Fibroblast of villous mesenchyme (primary cell): ENCODE results near the gene VCPKMT. TPM values are rescaled to one million over a fixed set of nuclear protein-coding genes. Genes with fewer than 3 reads are reported as not detected.

Experiments used
- DNase-seq: peaks from one replicate; pipeline ENCODE4 v3.0.0-alpha.2; 2010; ENCODE audit warnings: low read depth
- H3K4me3 ChIP-seq: 2 replicates; pipeline ENCODE4 v1.5.1; 2011; ENCODE audit warnings: low read depth, mild to moderate bottlenecking, low read length
- small RNA-seq: library from RNA; depleted of rRNA; stranded (forward); fragments of <200 nt; gene quantifications from one replicate; pipeline ENCODE3, GENCODE V24; 2012
- total RNA-seq: library from RNA; depleted of rRNA; stranded (reverse); fragments of >200 nt; gene quantifications from 2 replicates; pipeline ENCODE4 v1.2.3, GENCODE V29; 2012
- TF ChIP-seq, protein P1 (sequence below): IDR thresholded peaks from 2 replicates; pipeline ENCODE4 v1.5.1; 2012; ENCODE audit warnings: low read depth, mild to moderate bottlenecking, low read length; ENCODE audit not compliant: insufficient read depth

VCPKMT gene
- total RNA-seq, 1 donor, result 7.8 TPM

DNA sequence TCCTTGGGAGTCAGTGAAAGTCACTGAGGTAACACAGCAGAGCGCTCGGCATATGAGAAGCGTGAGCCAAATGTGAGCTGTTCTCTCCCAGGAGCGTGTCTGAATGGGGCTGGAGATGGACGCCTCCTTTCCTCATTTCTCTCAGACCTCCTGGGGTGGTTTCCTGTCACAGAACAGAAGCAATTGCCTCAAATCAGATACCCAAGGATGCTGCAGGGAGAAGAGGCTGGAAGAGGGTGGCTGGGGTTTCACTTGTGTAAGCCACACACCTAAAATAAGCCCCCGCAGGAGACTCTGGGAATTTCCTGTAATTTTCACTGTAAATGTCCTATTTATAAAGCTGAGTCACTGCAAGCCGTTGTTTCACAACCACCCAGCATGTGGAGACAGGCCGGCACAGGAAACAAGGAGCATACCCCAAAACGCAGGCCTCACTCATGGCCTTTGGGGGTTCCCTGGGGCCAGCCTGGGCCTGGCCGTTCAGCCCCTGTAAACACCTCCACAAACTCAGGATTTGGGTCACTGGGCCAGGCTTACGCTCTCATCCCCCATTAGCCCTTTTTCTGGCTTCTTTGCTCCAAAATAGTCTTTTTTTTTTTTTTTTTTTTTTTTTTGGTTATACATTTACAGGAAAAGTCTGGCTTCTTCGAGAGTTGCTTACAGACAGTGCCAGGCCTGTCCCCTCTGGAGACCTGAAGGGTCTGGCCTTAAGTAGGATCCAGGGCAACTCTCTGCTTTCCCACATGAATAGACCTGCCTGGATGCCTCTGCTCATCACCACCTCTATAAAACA, 55.3 kb downstream of the VCPKMT start:
- TF ChIP-seq, protein P1, sequence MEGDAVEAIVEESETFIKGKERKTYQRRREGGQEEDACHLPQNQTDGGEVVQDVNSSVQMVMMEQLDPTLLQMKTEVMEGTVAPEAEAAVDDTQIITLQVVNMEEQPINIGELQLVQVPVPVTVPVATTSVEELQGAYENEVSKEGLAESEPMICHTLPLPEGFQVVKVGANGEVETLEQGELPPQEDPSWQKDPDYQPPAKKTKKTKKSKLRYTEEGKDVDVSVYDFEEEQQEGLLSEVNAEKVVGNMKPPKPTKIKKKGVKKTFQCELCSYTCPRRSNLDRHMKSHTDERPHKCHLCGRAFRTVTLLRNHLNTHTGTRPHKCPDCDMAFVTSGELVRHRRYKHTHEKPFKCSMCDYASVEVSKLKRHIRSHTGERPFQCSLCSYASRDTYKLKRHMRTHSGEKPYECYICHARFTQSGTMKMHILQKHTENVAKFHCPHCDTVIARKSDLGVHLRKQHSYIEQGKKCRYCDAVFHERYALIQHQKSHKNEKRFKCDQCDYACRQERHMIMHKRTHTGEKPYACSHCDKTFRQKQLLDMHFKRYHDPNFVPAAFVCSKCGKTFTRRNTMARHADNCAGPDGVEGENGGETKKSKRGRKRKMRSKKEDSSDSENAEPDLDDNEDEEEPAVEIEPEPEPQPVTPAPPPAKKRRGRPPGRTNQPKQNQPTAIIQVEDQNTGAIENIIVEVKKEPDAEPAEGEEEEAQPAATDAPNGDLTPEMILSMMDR, result peak; percentile 31
- no peak overlapping the region for H3K4me3 ChIP-seq
- peak; percentile 97 for DNase-seq

DNA sequence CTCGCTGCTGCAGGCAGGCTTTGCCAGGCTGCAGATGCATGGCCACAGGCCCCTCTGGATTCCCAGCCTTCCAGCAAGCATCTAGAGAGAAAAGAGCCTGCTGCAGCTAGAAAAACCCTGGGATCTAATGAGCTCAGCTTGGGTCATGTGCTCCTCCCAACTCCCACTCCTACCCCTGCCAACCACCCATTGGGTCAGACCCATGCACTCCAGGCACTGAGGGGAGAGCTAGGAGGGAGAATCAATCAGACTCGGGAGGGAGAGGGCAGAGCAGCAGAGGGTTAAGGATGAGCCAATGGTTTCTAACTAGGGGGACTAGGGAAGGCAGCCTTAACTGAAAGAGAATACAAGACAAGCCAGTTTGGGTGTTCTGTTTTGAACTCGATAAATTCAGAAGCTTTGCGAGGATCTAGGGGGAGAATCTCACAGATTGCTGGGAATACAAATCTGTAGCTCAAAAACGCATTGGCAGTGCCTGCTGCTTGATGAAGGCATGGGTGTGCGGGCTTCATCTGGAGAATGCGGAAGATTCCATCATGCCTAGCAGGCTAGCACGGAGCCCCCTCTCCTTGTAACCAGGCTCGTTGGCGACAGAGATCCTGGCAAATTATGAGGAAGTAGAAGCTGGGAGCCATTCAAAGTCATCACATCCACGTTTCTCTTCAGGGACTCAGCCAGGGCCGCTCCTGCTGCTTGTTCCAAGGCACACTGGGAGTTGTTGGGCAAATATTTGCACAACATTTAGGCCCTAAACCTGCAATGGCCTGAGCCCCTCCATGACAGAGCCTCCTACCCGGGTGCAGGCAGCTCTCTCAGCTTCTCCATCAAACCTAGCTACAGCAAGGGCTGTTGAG, 56.4 kb downstream of the VCPKMT start:
- H3K4me3 ChIP-seq, result no peak overlapping the region
- TF ChIP-seq, protein P1, result no peak
- DNase-seq, result no peak

Small RNAs within 50 kb of the gene (small RNA-seq; reads per million reads assigned to genes)
- gene RF00019, result not detected

Other genes with a start within 250 kb of the VCPKMT start
- gene ARF6, start 223.5 kb downstream of the VCPKMT start, total RNA-seq, result 60.2 and 111 TPM in 2 replicates
- gene SOS2, start 115.0 kb upstream of the VCPKMT start, total RNA-seq, result 24.5 and 27.2 TPM in 2 replicates
- gene L2HGDH, start 195.7 kb upstream of the VCPKMT start, total RNA-seq, result 3.5 and 4.3 TPM in 2 replicates
- 3.5 and 5.2 TPM in 2 replicates for gene DMAC2L, start 195.8 kb upstream of the VCPKMT start, total RNA-seq